Loucy (cell line): ENCODE results near the gene LRP10.

Experiments used
- CTCF ChIP-seq: fragments of 200-600 bp; sonication (generic); conservative IDR thresholded peaks from 2 replicates; pipeline ENCODE4 v1.5.1; 2014; ENCODE audit warnings: mild to moderate bottlenecking, antibody characterized with exemption, low read length
- EZH2phosphoT487 ChIP-seq: fragments of 200-600 bp; IDR thresholded peaks from 2 replicates; pipeline ENCODE4 v1.6.1; 2018; ENCODE audit warnings: antibody characterized with exemption, mild to moderate bottlenecking, moderate library complexity, borderline replicate concordance

GRCh38 chr14:22844221-22845102 is 27.1 kb upstream of the LRP10 start:
- no peak for TF ChIP-seq EZH2phosphoT487
- no peak for TF ChIP-seq CTCF
